Osteoblast (primary cell): ENCODE data around the gene NOC2L. TPM values are rescaled to one million over a fixed set of nuclear protein-coding genes. Genes with fewer than 3 reads are reported as not detected.

Source experiments
- DNase-seq: peaks from one replicate; pipeline ENCODE4 v3.0.0; 2011; ENCODE audit warnings: low spot score, mixed read lengths; ENCODE audit not compliant: insufficient read length; ENCODE audit errors: missing footprints
- H2AFZ ChIP-seq: 2 replicates; pipeline ENCODE4 v1.6.0; 2011; ENCODE audit warnings: mild to moderate bottlenecking, low read length
- H3K27ac ChIP-seq: 2 replicates; pipeline ENCODE4 v1.5.1; 2011; ENCODE audit warnings: mild to moderate bottlenecking, low read depth, low read length, moderate library complexity
- H3K27me3 ChIP-seq: 2 replicates; pipeline ENCODE4 v1.6.0; 2012; ENCODE audit warnings: mild to moderate bottlenecking, control low read depth, inconsistent platforms, low read length, moderate library complexity; ENCODE audit not compliant: insufficient read depth
- H3K36me3 ChIP-seq: 2 replicates; pipeline ENCODE4 v1.5.1; 2011; ENCODE audit warnings: mild to moderate bottlenecking, low read length, control low read depth, moderate library complexity; ENCODE audit not compliant: insufficient read depth
- H3K4me1 ChIP-seq: 2 replicates; pipeline ENCODE4 v1.5.1; 2011; ENCODE audit warnings: mild to moderate bottlenecking, low read length, control low read depth, moderate library complexity; ENCODE audit not compliant: insufficient read depth
- H3K4me2 ChIP-seq: 2 replicates; pipeline ENCODE4 v1.6.0; 2011; ENCODE audit warnings: mild to moderate bottlenecking, low read length; ENCODE audit not compliant: insufficient read depth
- H3K4me3 ChIP-seq: fragments of 200-600 bp; sonication (generic); 3 replicates; pipeline ENCODE4 v1.5.1; 2012; ENCODE audit warnings: mild to moderate bottlenecking, low read length, inconsistent platforms; ENCODE audit not compliant: insufficient read depth
- H3K79me2 ChIP-seq: 2 replicates; pipeline ENCODE4 v1.6.0; 2012; ENCODE audit warnings: mild to moderate bottlenecking, low read length, control low read depth, inconsistent platforms; ENCODE audit not compliant: insufficient read depth
- H3K9me3 ChIP-seq: 2 replicates; pipeline ENCODE4 v1.5.1; 2011; ENCODE audit warnings: low read depth, low read length, control low read depth
- H4K20me1 ChIP-seq: 2 replicates; pipeline ENCODE4 v1.6.0; 2012; ENCODE audit warnings: mild to moderate bottlenecking, low read length, control low read depth; ENCODE audit not compliant: insufficient read depth
- CTCF ChIP-seq: IDR thresholded peaks from 2 replicates; pipeline ENCODE4 v1.5.1; 2011; ENCODE audit warnings: mild to moderate bottlenecking, low read depth, low read length, moderate library complexity; ENCODE audit errors: extremely low read depth
- total RNA-seq: library from RNA; depleted of rRNA; stranded (reverse); fragments of >200 nt; gene quantifications from 2 replicates; pipeline ENCODE4 v1.2.3, GENCODE V29; 2012

Gene NOC2L
- total RNA-seq, 1 donor: 47.8 TPM

- no peaks in the 10 kb centered on the region for H3K79me2 ChIP-seq
- H3K4me2 ChIP-seq: no peak overlapping the region
- H3K9me3 ChIP-seq: no peaks in the 10 kb centered on the region
- TF ChIP-seq CTCF: no peak
- no peak overlapping the region for H3K4me3 ChIP-seq
- no peaks in the 10 kb centered on the region for H3K36me3 ChIP-seq
- peaks cover 3% of the 10 kb centered on the region for H4K20me1 ChIP-seq
- peaks cover 4% of the 10 kb centered on the region for H3K4me1 ChIP-seq
- H3K27me3 ChIP-seq: peaks cover 22% of the 10 kb centered on the region
- DNase-seq: peak; percentile 88
- no peak overlapping the region for H2AFZ ChIP-seq
- H3K27ac ChIP-seq: no peak overlapping the region
These were observed 46.0 kb upstream of the NOC2L start for GRCh38 chr1:1004780-1005697.

GRCh38 chr1:1004420-1004779 lies 45.3 kb upstream of the NOC2L start:
- H3K27me3 ChIP-seq: peaks cover 27% of the 10 kb centered on the region
- H3K79me2 ChIP-seq: no peaks in the 10 kb centered on the region
- no peaks in the 10 kb centered on the region for H3K9me3 ChIP-seq
- H3K4me2 ChIP-seq: no peak overlapping the region
- DNase-seq: peak; percentile 65
- TF ChIP-seq CTCF: no peak
- peaks cover 3% of the 10 kb centered on the region for H4K20me1 ChIP-seq
- H3K27ac ChIP-seq: no peak overlapping the region
- no peak overlapping the region for H2AFZ ChIP-seq
- peaks cover 4% of the 10 kb centered on the region for H3K4me1 ChIP-seq
- H3K4me3 ChIP-seq: no peak overlapping the region
- H3K36me3 ChIP-seq: no peaks in the 10 kb centered on the region

GRCh38 chr1:1003618-1004419 lies 44.8 kb upstream of the NOC2L start:
- H3K27me3 ChIP-seq: peaks cover 33% of the 10 kb centered on the region
- H3K4me2 ChIP-seq: no peak overlapping the region
- H2AFZ ChIP-seq: no peak overlapping the region
- no peak overlapping the region for H3K4me3 ChIP-seq
- peaks cover 4% of the 10 kb centered on the region for H3K4me1 ChIP-seq
- H3K9me3 ChIP-seq: no peaks in the 10 kb centered on the region
- no peak for TF ChIP-seq CTCF
- DNase-seq: peak; percentile 77
- no peaks in the 10 kb centered on the region for H3K79me2 ChIP-seq
- no peaks in the 10 kb centered on the region for H3K36me3 ChIP-seq
- peaks cover 3% of the 10 kb centered on the region for H4K20me1 ChIP-seq
- no peak overlapping the region for H3K27ac ChIP-seq
